HFFc6 (cell line): ENCODE data around the gene TAF4B. TPM values are rescaled to one million over a fixed set of nuclear protein-coding genes. Genes with fewer than 3 reads are reported as not detected.
"Not testable (repeated sequence)": the region's sequence is repeated elsewhere in the genome, so short reads cannot be mapped to it uniquely, and the experiment has no call there.

Experiments
- DNase-seq: peaks from one replicate; pipeline ENCODE4 v3.0.0-alpha.2; 2018
- H3K27ac Mint-ChIP-seq: 2 replicates; pipeline ENCODE4 v1.8.0; 2020; ENCODE audit warnings: mild to moderate bottlenecking, mixed read lengths
- H3K27me3 Mint-ChIP-seq: 2 replicates; pipeline ENCODE4 v1.8.0; 2021; ENCODE audit warnings: mild to moderate bottlenecking, moderate library complexity, mixed read lengths; ENCODE audit not compliant: insufficient read depth
- H3K36me3 Mint-ChIP-seq: 2 replicates; pipeline ENCODE4 v1.8.0; 2021; ENCODE audit warnings: low read depth, mixed read lengths
- H3K4me1 Mint-ChIP-seq: 2 replicates; pipeline ENCODE4 v1.8.0; 2020; ENCODE audit warnings: low read depth, mixed read lengths
- H3K4me3 Mint-ChIP-seq: 2 replicates; pipeline ENCODE4 v1.8.0; 2020; ENCODE audit warnings: mild to moderate bottlenecking, moderate library complexity, mixed read lengths
- H3K9me3 Mint-ChIP-seq: 2 replicates; pipeline ENCODE4 v1.8.0; 2020; ENCODE audit warnings: mild to moderate bottlenecking, mixed read lengths
- total RNA-seq, 6 experiments: library from RNA; stranded (reverse); fragmentation: NEBNext Ultra II Directional; extraction: Animal tissue kit (Norgen Biotek cat#: 25700); gene quantifications; 2 replicates in 1 of 6; 3 replicates in 5 of 6; pipeline ENCODE4 v1.2.3, GENCODE V29; 2021
- TF ChIP-seq, protein P1 (sequence below): fragments of 200-600 bp; sonication (generic); IDR thresholded peaks from 2 replicates; pipeline ENCODE4 v1.5.0; 2021; ENCODE audit warnings: antibody characterized with exemption, mild to moderate bottlenecking

Gene TAF4B
- total RNA-seq, 6 experiments from 2014 or later = 0.94 to 2.2 (median 1.3) TPM

DNA sequence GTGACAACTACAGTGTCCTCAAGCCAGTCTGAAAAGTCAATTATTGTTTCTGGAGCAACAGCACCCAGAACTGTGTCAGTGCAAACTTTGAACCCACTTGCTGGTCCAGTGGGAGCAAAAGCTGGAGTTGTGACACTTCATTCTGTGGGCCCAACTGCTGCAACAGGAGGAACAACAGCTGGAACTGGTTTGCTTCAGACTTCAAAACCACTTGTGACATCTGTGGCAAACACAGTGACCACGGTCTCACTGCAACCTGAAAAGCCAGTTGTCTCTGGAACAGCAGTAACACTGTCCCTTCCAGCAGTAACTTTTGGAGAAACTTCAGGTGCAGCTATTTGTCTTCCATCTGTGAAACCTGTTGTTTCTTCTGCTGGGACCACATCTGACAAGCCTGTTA is 59.8 kb downstream of the TAF4B start:
- Mint-ChIP-seq H3K27me3 (no peaks in the 10 kb centered on the region), H3K36me3 (peaks cover 5% of the 10 kb centered on the region; the same call in 1 of the 2 replicates), H3K4me1 (no peaks in the 10 kb centered on the region), H3K27ac (no peak overlapping the region), H3K9me3 (no peaks in the 10 kb centered on the region), H3K4me3 (no peak overlapping the region)
- TF ChIP-seq, protein P1, sequence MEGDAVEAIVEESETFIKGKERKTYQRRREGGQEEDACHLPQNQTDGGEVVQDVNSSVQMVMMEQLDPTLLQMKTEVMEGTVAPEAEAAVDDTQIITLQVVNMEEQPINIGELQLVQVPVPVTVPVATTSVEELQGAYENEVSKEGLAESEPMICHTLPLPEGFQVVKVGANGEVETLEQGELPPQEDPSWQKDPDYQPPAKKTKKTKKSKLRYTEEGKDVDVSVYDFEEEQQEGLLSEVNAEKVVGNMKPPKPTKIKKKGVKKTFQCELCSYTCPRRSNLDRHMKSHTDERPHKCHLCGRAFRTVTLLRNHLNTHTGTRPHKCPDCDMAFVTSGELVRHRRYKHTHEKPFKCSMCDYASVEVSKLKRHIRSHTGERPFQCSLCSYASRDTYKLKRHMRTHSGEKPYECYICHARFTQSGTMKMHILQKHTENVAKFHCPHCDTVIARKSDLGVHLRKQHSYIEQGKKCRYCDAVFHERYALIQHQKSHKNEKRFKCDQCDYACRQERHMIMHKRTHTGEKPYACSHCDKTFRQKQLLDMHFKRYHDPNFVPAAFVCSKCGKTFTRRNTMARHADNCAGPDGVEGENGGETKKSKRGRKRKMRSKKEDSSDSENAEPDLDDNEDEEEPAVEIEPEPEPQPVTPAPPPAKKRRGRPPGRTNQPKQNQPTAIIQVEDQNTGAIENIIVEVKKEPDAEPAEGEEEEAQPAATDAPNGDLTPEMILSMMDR = no peak
- DNase-seq = no peak

DNA sequence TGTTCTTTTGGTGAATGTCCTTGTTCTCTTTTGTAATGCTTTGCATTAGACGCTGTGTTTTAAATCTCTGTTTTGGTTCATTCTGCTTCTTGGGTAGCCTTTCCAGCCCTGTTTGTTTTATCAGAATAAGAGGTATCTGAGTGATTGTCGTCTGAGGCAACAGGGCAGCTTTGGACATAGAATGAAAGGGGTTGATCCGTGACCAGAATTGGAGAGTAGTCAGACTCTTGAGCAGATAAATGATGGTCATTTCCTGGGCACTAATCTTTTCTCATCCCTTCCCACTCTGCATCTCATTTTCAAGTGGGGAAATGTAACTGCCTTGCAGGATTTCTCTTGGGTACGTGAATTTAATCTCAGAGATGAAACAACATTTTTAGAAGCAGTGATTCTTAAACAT is 61.4 kb downstream of the TAF4B start:
- Mint-ChIP-seq H3K4me1 (no peaks in the 10 kb centered on the region), H3K36me3 (peaks cover 5% of the 10 kb centered on the region; the same call in 1 of the 2 replicates), H3K4me3 (no peak overlapping the region), H3K27ac (no peak overlapping the region), H3K9me3 (no peaks in the 10 kb centered on the region), H3K27me3 (no peaks in the 10 kb centered on the region)
- TF ChIP-seq, protein P1 = no peak
- DNase-seq = no peak

DNA sequence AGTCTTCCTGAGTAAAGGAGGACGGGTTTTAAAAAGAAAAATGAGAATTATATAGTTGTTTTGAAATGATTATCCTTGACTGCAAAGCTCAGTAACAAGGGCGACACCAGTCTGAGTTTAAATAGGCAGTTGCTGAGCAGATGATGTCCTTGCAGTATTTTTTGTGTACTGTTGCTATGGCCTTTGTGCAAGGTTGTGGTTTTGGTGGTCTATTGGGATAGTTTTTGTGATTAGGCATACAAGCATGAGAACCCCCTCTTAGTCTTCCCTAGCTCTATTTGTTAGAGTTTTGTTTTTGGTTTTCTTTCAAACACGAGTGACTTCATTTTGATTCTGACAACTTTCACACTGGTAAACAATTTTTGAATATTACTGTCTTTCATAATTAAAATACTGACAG is 64.1 kb downstream of the TAF4B start:
- H3K27me3 Mint-ChIP-seq = no peaks in the 10 kb centered on the region
- H3K36me3 Mint-ChIP-seq = no peaks in the 10 kb centered on the region
- no peak overlapping the region for H3K4me3 Mint-ChIP-seq
- H3K27ac Mint-ChIP-seq = no peak overlapping the region
- no peak for DNase-seq
- H3K9me3 Mint-ChIP-seq = no peaks in the 10 kb centered on the region
- H3K4me1 Mint-ChIP-seq = no peaks in the 10 kb centered on the region
- TF ChIP-seq, protein P1 = no peak

DNA sequence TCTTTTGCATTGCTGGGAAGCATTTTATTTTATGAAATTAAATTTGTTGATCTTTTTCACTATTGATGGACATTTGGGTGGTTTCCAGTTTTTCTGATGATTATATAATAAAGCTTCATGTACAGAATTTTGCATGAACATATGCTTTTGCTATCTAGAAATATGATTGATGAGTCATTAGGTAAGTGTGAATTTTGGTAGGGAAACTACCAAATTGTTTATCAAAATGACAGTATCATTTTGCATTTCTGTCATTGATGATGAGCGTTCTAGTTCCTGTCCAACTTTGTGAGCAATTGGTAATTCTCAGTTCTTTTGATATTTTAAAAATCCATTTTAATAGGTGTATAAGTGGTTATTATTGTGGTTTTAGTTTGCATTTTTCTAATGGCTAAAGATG is 67.7 kb downstream of the TAF4B start:
- no peaks in the 10 kb centered on the region for H3K27me3 Mint-ChIP-seq
- DNase-seq = no peak
- no peaks in the 10 kb centered on the region for H3K9me3 Mint-ChIP-seq
- no peak overlapping the region for H3K4me3 Mint-ChIP-seq
- TF ChIP-seq, protein P1 = no peak
- no peak overlapping the region for H3K27ac Mint-ChIP-seq
- H3K4me1 Mint-ChIP-seq = no peaks in the 10 kb centered on the region
- H3K36me3 Mint-ChIP-seq = no peaks in the 10 kb centered on the region

DNA sequence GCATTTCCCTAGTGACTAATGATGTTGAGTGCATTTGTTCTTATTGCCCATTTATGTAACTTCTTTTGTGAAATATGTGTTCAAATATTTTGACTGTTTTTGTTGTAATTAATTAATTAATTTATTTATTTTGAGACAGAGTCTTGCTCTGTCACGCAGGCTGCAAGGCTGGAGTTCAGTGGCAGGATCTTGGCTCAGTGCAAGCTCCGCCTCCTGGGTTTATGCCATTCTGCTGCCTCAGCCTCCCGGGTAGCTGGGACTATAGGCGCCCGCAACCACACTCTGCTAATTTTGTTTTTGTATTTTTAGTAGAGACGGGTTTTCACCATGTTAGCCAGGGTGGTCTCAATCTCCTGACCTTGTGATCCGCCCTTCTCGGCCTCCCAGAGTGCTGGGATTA is 71.9 kb downstream of the TAF4B start:
- no peaks in the 10 kb centered on the region for H3K27me3 Mint-ChIP-seq
- no peaks in the 10 kb centered on the region for H3K9me3 Mint-ChIP-seq
- TF ChIP-seq, protein P1 = no peak
- no peaks in the 10 kb centered on the region for H3K4me1 Mint-ChIP-seq
- H3K27ac Mint-ChIP-seq = no peak overlapping the region
- H3K36me3 Mint-ChIP-seq = no peaks in the 10 kb centered on the region
- no peak overlapping the region for H3K4me3 Mint-ChIP-seq
- DNase-seq = no peak

DNA sequence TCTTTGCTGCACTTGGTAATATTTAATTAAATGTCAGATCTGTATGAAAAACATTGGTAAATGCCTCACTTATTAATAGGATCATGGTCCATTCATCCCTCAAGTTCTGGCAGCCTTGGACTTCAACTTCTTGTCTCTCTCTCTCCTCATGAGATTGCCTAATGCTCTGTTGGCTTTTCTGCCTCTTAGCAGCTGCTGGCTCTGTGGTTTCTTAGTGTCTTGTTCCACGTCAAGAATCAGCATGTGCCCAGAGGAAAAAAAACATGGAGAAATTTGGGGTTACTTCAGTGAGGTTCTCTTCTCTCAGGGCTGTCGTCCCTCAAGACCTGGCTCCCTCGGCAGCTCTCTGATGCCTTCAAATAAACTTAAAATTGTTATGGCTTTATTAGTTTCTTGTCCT is 75.4 kb downstream of the TAF4B start:
- no peak overlapping the region for H3K27ac Mint-ChIP-seq
- TF ChIP-seq, protein P1 = no peak
- DNase-seq = no peak
- no peaks in the 10 kb centered on the region for H3K9me3 Mint-ChIP-seq
- H3K27me3 Mint-ChIP-seq = no peaks in the 10 kb centered on the region
- no peak overlapping the region for H3K4me3 Mint-ChIP-seq
- peaks cover 14% of the 10 kb centered on the region for H3K4me1 Mint-ChIP-seq
- H3K36me3 Mint-ChIP-seq = no peaks in the 10 kb centered on the region

DNA sequence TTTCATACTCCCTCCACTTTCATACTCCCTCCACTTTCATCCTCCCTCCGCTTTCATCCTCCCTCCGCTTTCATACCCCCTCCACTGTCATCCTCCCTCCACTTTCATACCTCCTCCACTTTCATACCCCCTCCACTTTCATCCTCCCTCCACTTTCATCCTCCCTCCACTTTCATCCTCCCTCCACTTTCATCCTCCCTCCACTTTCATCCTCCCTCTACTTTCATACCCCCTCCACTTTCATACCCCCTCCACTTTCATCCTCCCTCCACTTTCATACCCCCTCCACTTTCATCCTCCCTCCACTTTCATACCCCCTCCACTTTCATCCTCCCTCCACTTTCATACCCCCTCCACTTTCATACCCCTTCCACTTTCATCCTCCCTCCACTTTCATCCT is 77.0 kb downstream of the TAF4B start:
- not testable (repeated sequence) for H3K27me3 Mint-ChIP-seq, H3K4me3 Mint-ChIP-seq, H3K27ac Mint-ChIP-seq, H3K9me3 Mint-ChIP-seq, H3K36me3 Mint-ChIP-seq, DNase-seq
- H3K4me1 Mint-ChIP-seq = peaks cover 17% of the 10 kb centered on the region
